Measurements from ENCODE around the gene CNBD2. TPM values are rescaled to one million over a fixed set of nuclear protein-coding genes. Genes with fewer than 3 reads are reported as not detected.
A peak's percentile ranks its signal among the peaks of the same experiment; 100 is the strongest.
"Not testable (repeated sequence)": the region's sequence is repeated elsewhere in the genome, so short reads cannot be mapped to it uniquely, and the experiment has no call there.

CNBD2 gene
- total RNA-seq, 2 donors from 2014 or later, result 1.0 to 4.0 TPM

- peak; percentile 58 for DNase-seq (ENCODE audit: low spot score)
- Histone ChIP-seq H3K36me3 (no peaks in the 10 kb centered on the region), H3K4me1 (peaks cover 0 to 21% of the 10 kb centered on the region in 2 donors), H3K4me3 (peak overlapping the region; percentile 93 to 98), H3K9me3 (no peaks in the 10 kb centered on the region), H3K27ac (peak overlapping the region; percentile 97 to 99), H3K27me3 (no peaks in the 10 kb centered on the region)
- TF ChIP-seq CTCF (IDR thresholded peaks at IDR 0.05), result no peak
Observed at GRCh38 chr20:35953387-35954199, 14.8 kb upstream of the CNBD2 start.

GRCh38 chr20:35954200-35954906 lies 14.0 kb upstream of the CNBD2 start, which contains the start of gene SCAND1:
Gene SCAND1, minus strand, starts transcription at chr20:35954502. Its CDS starts 218 bp downstream, at chr20:35954284.
- peak; percentile 91 to 94 for TF ChIP-seq CTCF (IDR thresholded peaks at IDR 0.05)
- Histone ChIP-seq H3K4me3 (peak within 1 kb of the TSS; percentile 93 to 98), H3K36me3 (no peaks in the 10 kb centered on the region), H3K4me1 (peaks cover 0 to 21% of the 10 kb centered on the region in 2 donors), H3K27me3 (no peaks in the 10 kb centered on the region), H3K27ac (peak within 1 kb of the TSS; percentile 97 to 99), H3K9me3 (no peaks in the 10 kb centered on the region)
- peak; percentile 92 for DNase-seq (ENCODE audit: low spot score)

GRCh38 chr20:35954907-35955251 lies 13.5 kb upstream of the CNBD2 start:
- H3K27me3 ChIP-seq, result no peaks in the 10 kb centered on the region
- peaks cover 0 to 21% of the 10 kb centered on the region in 2 donors for H3K4me1 ChIP-seq
- H3K36me3 ChIP-seq, result no peaks in the 10 kb centered on the region
- peak overlapping the region; percentile 97 to 99 for H3K27ac ChIP-seq
- peak; percentile 61 for DNase-seq (ENCODE audit: low spot score)
- no peaks in the 10 kb centered on the region for H3K9me3 ChIP-seq
- no peak for TF ChIP-seq CTCF (IDR thresholded peaks at IDR 0.05)
- peak overlapping the region; percentile 93 to 98 for H3K4me3 ChIP-seq

DNA sequence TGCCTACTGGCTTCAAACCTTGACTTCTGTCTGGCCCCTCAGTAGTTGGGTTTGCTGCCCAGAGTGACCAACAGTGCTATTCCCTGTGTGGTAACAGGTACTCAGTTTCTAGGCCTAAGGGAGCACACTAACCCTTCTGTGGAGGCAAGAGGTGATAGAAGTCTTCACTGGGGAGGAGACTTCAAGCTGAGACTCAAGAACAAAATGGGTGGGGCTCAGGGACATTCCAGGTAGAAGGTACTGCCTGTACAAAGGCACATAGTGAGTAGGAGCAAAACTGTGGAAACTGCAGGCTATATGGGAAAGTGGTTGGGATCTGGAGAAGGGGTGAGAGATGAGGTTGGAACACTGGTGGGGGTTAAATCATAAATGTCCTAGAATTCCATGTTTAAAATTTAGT lies 11.8 kb upstream of the CNBD2 start:
- Histone ChIP-seq H3K36me3 (no peaks in the 10 kb centered on the region), H3K9me3 (no peaks in the 10 kb centered on the region), H3K4me3 (no peak overlapping the region), H3K27ac (no peak overlapping the region), H3K27me3 (no peaks in the 10 kb centered on the region), H3K4me1 (peaks cover 0 to 21% of the 10 kb centered on the region in 2 donors)
- no peak for TF ChIP-seq CTCF (IDR thresholded peaks at IDR 0.05)
- DNase-seq (ENCODE audit: low spot score), result no peak

DNA sequence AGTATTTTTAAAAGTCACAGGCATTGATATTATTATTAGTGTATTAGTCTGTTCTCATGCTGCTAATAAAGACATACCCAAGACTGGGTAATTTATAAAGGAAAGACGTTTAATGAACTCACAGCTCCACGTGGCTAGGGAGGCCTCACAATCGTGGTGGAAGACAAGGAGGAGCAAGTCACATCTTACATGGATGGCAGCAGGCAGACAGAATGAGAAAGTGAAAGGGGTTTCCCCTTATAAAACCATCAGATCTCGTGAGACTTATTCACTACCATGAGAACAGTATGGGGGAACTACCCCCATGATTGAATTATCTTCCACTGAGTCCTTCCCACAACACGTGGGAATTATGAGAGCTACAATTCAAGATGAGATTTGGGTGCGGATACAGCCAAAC lies 9.1 kb upstream of the CNBD2 start:
- DNase-seq (ENCODE audit: low spot score); H3K4me1 ChIP-seq; H3K9me3 ChIP-seq; H3K36me3 ChIP-seq; H3K4me3 ChIP-seq; H3K27me3 ChIP-seq; H3K27ac ChIP-seq: not testable (repeated sequence)

GRCh38 chr20:35963878-35964277 lies 4.5 kb upstream of the CNBD2 start:
- no peaks in the 10 kb centered on the region for H3K4me1 ChIP-seq
- H3K27ac ChIP-seq, result no peak overlapping the region
- H3K27me3 ChIP-seq, result no peaks in the 10 kb centered on the region
- TF ChIP-seq CTCF (IDR thresholded peaks at IDR 0.05), result no peak
- H3K4me3 ChIP-seq, result no peak overlapping the region
- H3K9me3 ChIP-seq, result no peaks in the 10 kb centered on the region
- no peak for DNase-seq (ENCODE audit: low spot score)
- H3K36me3 ChIP-seq, result no peaks in the 10 kb centered on the region
